GM19468 (cell line): ENCODE measurements around the gene PCDHA10.
"Not testable (repeated sequence)": the region's sequence is repeated elsewhere in the genome, so short reads cannot be mapped to it uniquely, and the experiment has no call there.

ENCODE experiments used
- ATAC-seq: cut with Tn5 transposase; IDR thresholded peaks from one replicate; pipeline ENCODE4 v1.9.1; 2021; ENCODE audit warnings: mild to moderate bottlenecking, moderate library complexity, moderate number of reproducible peaks; ENCODE audit not compliant: unreplicated experiment; ENCODE audit errors: extremely low read depth

The PCDHA10 gene, protein sequence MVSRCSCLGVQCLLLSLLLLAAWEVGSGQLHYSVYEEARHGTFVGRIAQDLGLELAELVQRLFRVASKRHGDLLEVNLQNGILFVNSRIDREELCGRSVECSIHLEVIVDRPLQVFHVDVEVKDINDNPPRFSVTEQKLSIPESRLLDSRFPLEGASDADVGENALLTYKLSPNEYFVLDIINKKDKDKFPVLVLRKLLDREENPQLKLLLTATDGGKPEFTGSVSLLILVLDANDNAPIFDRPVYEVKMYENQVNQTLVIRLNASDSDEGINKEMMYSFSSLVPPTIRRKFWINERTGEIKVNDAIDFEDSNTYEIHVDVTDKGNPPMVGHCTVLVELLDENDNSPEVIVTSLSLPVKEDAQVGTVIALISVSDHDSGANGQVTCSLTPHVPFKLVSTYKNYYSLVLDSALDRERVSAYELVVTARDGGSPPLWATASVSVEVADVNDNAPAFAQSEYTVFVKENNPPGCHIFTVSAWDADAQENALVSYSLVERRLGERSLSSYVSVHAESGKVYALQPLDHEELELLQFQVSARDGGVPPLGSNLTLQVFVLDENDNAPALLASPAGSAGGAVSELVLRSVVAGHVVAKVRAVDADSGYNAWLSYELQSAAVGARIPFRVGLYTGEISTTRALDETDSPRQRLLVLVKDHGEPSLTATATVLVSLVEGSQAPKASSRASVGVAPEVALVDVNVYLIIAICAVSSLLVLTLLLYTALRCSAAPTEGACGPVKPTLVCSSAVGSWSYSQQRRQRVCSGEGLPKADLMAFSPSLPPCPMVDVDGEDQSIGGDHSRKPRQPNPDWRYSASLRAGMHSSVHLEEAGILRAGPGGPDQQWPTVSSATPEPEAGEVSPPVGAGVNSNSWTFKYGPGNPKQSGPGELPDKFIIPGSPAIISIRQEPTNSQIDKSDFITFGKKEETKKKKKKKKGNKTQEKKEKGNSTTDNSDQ

DNA sequence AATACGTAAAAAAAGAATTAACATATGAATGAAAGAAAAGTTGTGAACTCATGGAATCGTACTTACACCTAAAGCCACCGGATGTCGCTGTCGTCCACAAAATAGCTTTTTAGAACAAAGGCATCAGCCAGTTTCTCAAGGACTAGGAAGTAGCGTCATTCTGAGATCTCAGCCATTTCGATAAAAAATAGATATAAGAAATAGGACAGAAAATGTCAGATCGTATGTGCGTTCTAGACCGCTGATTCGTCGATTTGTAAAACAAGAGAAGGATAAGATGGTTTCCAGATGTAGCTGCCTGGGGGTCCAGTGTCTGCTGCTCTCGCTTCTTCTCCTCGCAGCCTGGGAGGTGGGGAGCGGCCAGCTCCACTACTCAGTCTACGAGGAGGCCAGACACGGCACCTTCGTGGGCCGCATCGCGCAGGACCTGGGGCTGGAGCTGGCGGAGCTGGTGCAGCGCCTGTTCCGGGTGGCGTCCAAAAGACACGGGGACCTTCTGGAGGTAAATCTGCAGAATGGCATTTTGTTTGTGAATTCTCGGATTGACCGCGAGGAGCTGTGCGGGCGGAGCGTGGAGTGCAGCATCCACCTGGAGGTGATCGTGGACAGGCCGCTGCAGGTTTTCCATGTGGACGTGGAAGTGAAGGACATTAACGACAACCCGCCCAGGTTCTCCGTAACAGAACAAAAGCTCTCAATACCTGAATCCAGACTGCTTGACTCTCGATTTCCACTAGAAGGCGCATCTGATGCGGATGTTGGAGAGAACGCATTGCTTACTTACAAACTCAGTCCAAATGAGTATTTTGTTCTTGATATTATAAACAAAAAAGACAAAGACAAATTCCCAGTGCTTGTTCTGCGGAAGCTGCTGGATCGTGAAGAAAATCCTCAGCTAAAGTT is at the start of gene PCDHA10:
Gene PCDHA10 (plus strand): TSS at position 126 of the 903 bp plus-strand sequence. CDS start 152 bp downstream, at position 278.
- ATAC-seq, result no peak

DNA sequence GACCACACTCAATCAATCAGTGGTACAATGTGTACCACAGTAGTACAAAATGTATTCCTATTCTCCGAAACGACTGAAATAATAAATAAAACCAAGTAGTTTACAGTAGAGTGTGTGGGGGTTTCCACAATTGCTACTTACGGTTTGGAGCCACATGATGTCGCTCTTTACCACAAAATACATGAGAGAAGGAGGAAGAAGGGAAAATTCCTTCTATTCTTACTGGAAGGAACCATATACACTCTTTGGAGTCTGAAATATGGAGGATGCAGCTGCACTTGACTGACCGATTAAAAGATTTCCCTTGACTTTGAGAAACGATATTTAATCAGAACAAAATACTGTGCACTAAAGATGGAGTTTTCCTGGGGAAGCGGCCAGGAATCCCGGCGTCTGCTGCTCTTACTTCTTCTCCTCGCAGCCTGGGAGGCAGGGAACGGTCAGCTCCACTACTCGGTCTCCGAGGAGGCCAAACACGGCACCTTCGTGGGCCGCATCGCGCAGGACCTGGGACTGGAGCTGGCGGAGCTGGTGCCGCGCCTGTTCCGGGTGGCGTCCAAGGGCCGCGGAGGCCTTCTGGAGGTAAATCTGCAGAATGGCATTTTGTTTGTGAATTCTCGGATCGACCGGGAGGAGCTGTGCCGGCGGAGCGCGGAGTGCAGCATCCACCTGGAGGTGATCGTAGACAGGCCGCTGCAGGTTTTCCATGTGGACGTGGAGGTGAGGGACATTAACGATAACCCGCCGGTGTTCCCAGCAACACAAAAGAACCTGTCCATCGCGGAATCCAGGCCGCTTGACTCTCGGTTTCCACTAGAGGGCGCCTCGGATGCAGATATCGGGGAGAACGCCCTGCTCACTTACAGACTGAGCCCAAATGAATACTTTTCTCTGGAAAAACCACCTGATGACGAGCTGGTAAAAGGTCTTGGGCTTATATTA is 48.6 kb upstream of the PCDHA10 start, which contains the start of gene PCDHA4:
Gene PCDHA4 (plus strand): TSS at position 235 of the 942 bp plus-strand sequence.
- no peak for ATAC-seq

DNA sequence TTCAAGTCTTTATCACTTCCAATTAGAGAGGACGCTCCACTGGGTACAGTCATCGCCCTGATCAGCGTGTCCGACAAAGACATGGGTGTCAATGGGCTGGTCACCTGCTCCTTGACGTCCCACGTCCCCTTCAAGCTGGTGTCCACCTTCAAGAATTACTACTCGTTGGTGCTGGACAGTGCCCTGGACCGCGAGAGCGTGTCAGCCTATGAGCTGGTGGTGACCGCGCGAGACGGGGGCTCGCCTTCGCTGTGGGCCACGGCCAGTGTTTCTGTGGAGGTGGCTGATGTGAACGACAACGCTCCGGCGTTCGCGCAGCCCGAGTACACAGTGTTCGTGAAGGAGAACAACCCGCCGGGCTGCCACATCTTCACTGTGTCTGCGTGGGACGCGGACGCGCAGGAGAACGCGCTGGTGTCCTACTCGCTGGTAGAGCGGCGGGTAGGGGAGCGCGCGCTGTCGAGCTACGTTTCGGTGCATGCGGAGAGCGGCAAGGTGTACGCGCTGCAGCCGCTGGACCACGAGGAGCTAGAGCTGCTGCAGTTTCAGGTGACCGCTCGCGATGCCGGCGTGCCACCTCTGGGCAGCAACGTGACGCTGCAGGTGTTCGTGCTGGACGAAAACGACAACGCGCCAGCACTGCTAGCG is 47.3 kb upstream of the PCDHA10 start:
- ATAC-seq, result not testable (repeated sequence)

DNA sequence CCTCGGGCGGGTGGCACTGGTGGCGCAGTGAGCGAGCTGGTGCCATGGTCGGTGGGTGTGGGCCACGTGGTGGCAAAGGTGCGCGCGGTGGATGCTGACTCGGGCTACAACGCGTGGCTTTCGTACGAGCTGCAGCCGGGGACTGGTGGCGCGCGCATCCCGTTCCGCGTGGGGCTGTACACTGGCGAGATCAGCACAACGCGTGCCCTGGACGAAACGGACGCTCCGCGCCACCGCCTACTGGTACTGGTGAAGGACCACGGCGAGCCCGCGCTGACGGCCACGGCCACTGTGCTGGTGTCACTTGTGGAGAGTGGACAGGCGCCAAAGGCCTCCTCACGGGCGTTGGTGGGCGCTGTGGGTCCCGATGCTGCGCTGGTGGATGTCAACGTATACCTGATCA is 46.8 kb upstream of the PCDHA10 start:
- no peak for ATAC-seq

DNA sequence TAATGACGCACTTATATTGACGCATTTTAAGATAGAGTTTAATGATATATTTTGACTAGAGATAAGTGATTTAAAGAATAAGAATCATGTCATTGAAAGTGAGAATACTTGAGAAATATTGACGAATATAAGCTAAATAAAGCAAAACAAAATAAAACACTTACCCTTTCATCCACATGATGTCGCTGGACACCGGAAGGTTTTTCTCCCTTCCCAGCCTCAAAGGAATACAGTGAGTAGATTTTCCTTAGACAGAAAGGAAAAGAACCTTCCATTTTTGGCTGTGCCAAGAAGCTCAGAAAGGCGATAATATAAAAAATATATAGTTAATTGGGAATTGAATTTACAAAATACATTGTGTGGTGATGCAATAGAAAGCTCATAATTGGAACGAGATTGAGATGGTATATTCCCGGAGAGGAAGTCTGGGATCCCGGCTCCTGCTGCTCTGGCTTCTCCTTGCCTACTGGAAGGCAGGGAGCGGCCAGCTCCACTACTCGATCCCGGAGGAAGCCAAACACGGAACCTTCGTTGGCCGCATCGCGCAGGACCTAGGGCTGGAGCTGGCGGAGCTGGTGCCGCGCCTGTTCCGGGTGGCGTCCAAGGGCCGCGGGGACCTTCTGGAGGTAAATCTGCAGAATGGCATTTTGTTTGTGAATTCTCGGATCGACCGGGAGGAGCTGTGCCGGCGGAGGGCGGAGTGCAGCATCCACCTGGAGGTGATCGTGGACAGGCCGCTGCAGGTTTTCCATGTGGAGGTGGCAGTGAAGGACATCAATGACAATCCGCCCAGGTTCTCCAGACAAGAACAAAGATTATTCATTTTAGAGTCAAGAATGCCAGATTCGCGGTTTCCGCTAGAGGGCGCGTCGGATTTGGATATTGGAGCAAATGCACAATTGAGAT is 34.1 kb upstream of the PCDHA10 start, which contains the start of gene PCDHA5:
Gene PCDHA5 (plus strand): TSS at position 239 of the 906 bp plus-strand sequence.
- no peak for ATAC-seq

DNA sequence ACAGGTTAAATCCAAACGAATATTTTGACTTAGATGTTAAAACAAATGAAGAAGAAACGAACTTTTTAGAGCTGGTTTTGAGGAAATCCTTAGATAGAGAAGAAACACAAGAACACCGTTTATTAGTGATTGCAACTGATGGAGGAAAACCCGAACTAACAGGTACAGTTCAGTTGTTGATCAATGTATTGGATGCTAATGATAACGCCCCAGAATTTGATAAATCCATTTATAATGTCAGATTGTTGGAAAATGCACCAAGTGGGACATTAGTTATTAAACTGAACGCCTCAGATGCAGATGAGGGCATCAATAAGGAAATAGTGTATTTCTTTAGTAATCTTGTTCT is 33.4 kb upstream of the PCDHA10 start:
- ATAC-seq, result no peak

DNA sequence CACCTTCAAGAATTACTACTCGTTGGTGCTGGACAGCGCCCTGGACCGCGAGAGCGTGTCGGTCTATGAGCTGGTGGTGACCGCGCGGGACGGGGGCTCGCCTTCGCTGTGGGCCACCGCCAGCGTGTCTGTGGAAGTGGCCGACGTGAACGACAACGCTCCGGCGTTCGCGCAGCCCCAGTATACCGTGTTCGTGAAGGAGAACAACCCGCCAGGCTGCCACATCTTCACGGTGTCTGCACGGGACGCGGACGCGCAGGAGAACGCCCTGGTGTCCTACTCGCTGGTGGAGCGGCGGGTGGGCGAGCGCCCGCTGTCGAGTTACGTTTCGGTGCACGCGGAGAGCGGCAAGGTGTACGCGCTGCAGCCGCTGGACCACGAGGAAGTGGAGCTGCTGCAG is 32.7 kb upstream of the PCDHA10 start:
- ATAC-seq, result not testable (repeated sequence)

DNA sequence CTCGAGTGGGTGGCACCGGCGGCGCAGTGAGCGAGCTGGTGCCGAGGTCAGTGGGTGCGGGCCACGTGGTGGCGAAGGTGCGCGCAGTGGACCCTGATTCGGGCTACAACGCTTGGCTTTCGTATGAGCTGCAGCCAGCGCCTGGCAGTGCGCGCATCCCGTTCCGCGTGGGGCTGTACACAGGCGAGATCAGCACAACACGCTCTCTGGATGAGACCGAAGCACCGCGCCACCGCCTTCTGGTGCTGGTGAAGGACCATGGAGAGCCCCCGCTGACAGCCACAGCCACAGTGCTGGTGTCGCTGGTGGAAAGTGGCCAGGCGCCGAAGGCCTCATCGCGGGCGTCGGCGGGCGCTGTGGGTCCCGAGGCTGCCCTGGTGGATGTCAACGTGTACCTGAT is 32.2 kb upstream of the PCDHA10 start:
- ATAC-seq, result no peak

DNA sequence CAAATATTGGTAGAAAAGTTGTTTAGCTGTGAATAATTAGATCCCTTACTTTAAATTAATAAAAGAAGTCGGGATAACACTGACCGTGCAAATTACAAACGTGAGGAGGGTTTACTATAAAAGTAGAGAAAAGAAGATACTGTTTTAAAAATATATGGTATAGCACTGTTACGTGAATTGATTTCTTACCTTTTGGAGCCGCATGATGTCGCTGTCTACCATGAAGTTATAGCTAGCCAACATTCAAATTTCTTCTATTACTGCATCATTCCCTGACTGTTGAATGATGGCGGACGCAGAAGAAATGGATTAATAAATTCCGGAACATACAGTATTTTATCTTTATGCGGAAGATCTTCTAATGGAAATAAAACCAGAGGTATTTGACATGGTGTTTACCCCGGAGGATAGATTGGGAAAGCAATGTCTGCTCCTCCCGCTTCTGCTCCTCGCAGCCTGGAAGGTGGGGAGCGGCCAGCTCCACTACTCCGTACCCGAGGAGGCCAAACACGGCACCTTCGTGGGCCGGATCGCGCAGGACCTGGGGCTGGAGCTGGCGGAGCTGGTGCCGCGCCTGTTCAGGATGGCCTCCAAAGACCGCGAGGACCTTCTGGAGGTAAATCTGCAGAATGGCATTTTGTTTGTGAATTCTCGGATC is 27.9 kb upstream of the PCDHA10 start, which contains the start of gene PCDHA6:
Gene PCDHA6 (plus strand): TSS at position 257 of the 658 bp plus-strand sequence. CDS start 132 bp downstream, at position 389.
- ATAC-seq, result no peak

DNA sequence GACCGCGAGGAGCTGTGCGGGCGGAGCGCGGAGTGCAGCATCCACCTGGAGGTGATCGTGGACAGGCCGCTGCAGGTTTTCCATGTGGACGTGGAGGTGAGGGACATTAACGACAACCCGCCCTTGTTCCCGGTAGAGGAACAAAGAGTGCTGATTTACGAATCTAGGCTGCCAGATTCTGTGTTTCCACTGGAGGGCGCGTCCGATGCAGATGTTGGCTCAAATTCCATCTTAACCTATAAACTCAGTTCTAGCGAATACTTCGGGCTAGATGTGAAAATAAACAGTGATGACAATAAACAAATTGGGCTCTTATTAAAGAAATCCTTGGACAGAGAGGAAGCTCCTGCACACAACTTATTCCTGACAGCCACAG is 27.3 kb upstream of the PCDHA10 start:
- no peak for ATAC-seq

DNA sequence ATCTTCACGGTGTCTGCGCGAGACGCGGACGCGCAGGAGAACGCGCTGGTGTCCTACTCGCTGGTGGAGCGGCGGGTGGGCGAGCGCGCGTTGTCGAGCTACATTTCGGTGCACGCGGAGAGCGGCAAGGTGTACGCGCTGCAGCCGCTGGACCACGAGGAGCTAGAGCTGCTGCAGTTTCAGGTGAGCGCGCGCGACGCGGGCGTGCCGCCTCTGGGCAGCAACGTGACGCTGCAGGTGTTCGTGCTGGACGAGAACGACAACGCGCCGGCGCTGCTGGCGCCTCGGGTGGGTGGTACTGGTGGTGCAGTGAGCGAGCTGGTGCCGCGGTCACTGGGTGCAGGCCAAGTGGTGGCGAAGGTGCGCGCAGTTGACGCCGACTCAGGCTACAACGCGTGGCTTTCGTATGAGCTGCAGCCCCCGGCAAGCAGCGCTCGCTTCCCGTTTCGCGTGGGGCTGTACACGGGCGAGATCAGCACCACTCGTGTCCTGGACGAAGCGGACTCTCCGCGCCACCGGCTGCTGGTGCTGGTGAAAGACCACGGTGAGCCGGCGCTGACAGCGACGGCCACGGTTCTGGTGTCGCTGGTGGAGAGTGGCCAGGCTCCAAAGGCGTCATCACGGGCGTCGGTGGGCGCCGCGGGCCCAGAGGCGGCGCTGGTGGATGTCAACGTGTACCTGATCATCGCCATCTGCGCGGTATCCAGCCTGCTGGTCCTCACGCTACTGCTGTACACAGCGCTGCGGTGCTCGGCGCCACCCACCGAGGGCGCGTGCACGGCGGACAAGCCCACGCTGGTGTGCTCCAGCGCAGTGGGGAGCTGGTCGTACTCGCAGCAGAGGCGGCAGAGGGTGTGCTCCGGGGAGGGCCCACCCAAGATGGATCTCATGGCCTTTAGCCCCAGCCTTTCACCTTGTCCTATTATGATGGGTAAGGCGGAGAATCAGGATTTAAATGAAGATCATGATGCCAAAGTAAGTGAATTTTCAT is 25.9 kb upstream of the PCDHA10 start:
- not testable (repeated sequence) for ATAC-seq

DNA sequence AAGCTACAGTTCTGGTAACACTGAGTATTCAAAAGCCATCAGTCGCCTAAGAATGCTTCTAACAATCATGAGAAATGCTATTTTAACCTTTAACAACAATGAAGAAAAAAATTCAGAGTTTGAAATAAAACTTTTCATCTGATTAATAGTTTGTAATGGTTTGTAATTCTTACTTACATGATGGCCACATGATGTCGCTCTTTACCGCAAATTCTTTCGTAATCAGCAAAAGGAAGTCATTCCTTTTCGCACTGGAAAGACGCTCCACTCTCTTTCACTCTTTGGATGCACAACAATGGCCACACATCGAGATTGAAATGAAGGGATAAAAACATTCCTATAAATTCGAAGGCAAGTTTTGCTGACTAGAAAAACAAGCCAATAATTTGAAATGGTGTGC is 21.7 kb upstream of the PCDHA10 start, which contains the start of gene PCDHA7:
Gene PCDHA7 (plus strand): TSS at position 277 of the 400 bp plus-strand sequence. CDS start 115 bp downstream, at position 392.
- ATAC-seq, result no peak

DNA sequence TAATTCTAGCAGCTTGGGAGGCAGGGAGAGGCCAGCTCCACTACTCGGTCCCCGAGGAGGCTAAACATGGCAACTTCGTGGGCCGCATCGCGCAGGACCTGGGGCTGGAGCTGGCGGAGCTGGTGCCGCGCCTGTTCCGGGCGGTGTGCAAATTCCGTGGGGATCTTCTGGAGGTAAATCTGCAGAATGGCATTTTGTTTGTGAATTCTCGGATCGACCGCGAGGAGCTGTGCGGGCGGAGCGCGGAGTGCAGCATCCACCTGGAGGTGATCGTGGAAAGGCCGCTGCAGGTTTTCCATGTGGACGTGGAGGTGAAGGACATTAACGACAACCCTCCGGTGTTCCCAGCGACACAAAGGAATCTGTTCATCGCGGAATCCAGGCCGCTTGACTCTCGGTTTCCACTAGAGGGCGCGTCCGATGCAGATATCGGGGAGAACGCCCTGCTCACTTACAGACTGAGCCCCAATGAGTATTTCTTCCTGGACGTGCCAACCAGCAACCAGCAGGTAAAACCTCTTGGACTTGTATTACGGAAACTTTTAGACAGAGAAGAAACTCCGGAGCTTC is 21.2 kb upstream of the PCDHA10 start:
- not testable (repeated sequence) for ATAC-seq

DNA sequence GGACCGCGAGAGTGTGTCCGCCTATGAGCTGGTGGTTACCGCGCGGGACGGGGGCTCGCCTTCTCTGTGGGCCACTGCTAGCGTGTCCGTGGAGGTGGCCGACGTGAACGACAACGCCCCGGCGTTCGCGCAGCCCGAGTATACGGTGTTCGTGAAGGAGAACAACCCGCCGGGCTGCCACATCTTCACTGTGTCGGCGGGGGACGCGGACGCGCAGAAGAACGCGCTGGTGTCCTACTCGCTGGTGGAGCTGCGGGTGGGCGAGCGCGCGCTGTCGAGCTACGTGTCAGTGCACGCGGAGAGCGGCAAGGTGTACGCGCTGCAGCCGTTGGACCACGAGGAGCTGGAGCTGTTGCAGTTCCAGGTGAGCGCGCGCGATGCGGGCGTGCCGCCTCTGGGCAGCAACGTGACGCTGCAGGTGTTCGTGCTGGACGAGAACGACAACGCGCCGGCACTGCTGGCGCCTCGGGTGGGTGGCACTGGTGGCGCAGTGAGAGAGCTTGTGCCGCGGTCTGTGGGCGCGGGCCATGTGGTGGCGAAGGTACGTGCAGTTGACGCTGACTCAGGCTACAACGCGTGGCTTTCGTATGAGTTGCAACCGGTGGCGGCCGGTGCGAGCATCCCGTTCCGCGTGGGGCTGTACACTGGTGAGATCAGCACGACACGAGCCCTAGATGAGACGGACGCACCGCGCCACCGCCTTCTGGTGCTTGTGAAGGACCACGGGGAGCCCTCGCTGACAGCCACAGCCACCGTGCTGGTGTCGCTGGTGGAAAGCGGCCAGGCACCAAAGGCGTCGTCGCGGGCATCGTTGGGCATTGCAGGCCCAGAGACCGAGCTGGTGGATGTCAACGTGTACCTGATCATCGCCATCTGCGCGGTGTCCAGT is 19.8 kb upstream of the PCDHA10 start:
- no peak for ATAC-seq
